Measurements from ENCODE around the gene C3orf33. TPM values are rescaled to one million over a fixed set of nuclear protein-coding genes. Genes with fewer than 3 reads are reported as not detected.

The C3orf33 gene
- total RNA-seq, 4 donors from 2014 or later, result 0.88 to 9.0 (median 2.7) TPM

- Histone ChIP-seq H3K4me1 (no peaks in the 10 kb centered on the region), H3K36me3 (no peaks in the 10 kb centered on the region), H3K4me3 (no peak overlapping the region), H3K27me3 (no peaks in the 10 kb centered on the region), H3K9me3 (no peaks in the 10 kb centered on the region), H3K27ac (no peak overlapping the region)
- TF ChIP-seq CTCF (IDR thresholded peaks at IDR 0.05), result no peak
- no peak for TF ChIP-seq POLR2A (IDR thresholded peaks at IDR 0.05)
- intact Hi-C loops (cut with DNase I; ENCODE audit: low total_unique reads), result no loop called here
- DNase-seq, result no peak
Observed at GRCh38 chr3:155782390-155782953, 23.6 kb downstream of the C3orf33 start.

GRCh38 chr3:155780291-155780690 lies 25.8 kb downstream of the C3orf33 start:
- Histone ChIP-seq H3K9me3 (no peaks in the 10 kb centered on the region), H3K4me3 (no peak overlapping the region), H3K4me1 (no peaks in the 10 kb centered on the region), H3K36me3 (no peaks in the 10 kb centered on the region), H3K27ac (no peak overlapping the region), H3K27me3 (no peaks in the 10 kb centered on the region)
- intact Hi-C loops (cut with DNase I; ENCODE audit: low total_unique reads), result no loop called here
- TF ChIP-seq CTCF (IDR thresholded peaks at IDR 0.05) (no peak), POLR2A (IDR thresholded peaks at IDR 0.05) (no peak)
- DNase-seq, result no peak

DNA sequence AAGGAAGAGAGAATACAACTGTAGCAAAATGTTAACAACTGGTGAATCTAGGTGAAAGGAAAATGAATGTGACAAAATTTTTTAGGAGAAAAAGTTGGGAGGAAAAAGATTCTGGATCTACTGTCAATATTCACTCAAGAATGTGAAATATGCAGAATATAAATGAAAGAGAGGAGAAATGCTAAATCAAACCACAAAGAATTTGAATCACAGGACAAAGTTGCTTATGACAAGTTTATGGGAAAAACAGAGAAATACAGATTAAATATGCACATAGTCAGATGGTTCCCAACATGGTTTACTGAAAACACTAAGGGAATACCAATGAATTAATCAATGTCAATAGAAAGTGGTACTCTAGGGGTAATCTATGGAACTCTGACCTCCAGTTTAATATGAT lies 27.6 kb downstream of the C3orf33 start:
- no peaks in the 10 kb centered on the region for H3K36me3 ChIP-seq
- no peak overlapping the region for H3K4me3 ChIP-seq
- intact Hi-C loops (cut with DNase I; ENCODE audit: low total_unique reads), result no loop called here
- H3K4me1 ChIP-seq, result no peaks in the 10 kb centered on the region
- H3K27me3 ChIP-seq, result no peaks in the 10 kb centered on the region
- H3K27ac ChIP-seq, result no peak overlapping the region
- H3K9me3 ChIP-seq, result no peaks in the 10 kb centered on the region
- no peak for TF ChIP-seq CTCF (IDR thresholded peaks at IDR 0.05)
- TF ChIP-seq POLR2A (IDR thresholded peaks at IDR 0.05), result no peak
- DNase-seq, result no peak

DNA sequence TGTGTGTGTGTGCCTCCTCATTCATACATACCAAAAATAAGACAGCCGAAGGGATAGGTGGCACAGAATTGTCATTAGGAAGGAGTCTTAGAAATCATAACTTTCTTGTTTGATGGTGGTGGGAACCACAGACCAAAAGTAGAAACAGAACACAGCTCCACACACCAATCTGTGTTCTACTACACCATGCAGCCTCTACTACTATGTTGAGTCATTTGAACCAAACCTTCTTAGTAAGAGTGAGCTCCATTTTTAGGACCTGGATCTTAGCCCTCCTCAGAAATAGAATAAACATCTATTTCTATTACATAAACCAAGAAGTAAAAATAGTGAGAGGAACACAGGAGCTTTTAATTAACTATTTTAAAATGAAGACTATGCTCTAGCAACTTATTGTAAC lies 33.3 kb downstream of the C3orf33 start:
- H3K4me3 ChIP-seq, result no peak overlapping the region
- H3K36me3 ChIP-seq, result no peaks in the 10 kb centered on the region
- no peaks in the 10 kb centered on the region for H3K4me1 ChIP-seq
- DNase-seq, result no peak
- no peaks in the 10 kb centered on the region for H3K27me3 ChIP-seq
- intact Hi-C loops (cut with DNase I; ENCODE audit: low total_unique reads), result no loop called here
- no peaks in the 10 kb centered on the region for H3K9me3 ChIP-seq
- H3K27ac ChIP-seq, result no peak overlapping the region
- TF ChIP-seq POLR2A (IDR thresholded peaks at IDR 0.05) (no peak), CTCF (IDR thresholded peaks at IDR 0.05) (no peak)

DNA sequence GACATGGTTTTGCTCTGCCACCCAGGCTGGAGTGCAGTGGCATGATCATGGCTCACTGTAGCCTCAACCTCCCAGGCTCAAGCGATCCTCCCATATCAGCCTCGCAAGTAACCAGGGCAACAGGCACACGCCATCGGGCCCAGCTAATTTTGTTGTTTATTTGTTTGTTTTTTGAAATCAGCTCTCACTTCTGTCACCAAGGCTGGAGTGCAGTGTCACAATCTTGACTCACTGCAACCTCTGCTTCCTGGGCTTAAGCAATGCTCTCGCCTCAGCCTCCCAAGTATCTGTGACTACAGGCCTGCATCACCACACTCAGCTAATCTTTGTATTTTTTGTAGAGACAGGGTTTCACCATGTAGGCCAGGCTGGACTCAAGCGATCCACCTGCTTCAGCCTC lies 35.0 kb downstream of the C3orf33 start:
- no peak overlapping the region for H3K4me3 ChIP-seq
- intact Hi-C loops (cut with DNase I; ENCODE audit: low total_unique reads), result no loop called here
- TF ChIP-seq POLR2A (IDR thresholded peaks at IDR 0.05), result no peak
- TF ChIP-seq CTCF (IDR thresholded peaks at IDR 0.05), result no peak
- H3K9me3 ChIP-seq, result no peaks in the 10 kb centered on the region
- no peaks in the 10 kb centered on the region for H3K4me1 ChIP-seq
- H3K27ac ChIP-seq, result no peak overlapping the region
- H3K27me3 ChIP-seq, result no peaks in the 10 kb centered on the region
- no peak for DNase-seq
- no peaks in the 10 kb centered on the region for H3K36me3 ChIP-seq

All from uterus (tissue), 4 donors.